Adipocyte (in vitro differentiated cells): ENCODE results near the gene CDH6.
"Not testable (repeated sequence)": the region's sequence is repeated elsewhere in the genome, so short reads cannot be mapped to it uniquely, and the experiment has no call there.

Experiments
- DNase-seq: peaks from one replicate; pipeline ENCODE4 v3.0.0-alpha.2; 2015; ENCODE audit warnings: low read depth
- H3K27me3 ChIP-seq: replicated peaks from 2 replicates; pipeline ENCODE4 v1.7.0; 2013; ENCODE audit warnings: mild to moderate bottlenecking, low read length, moderate library complexity; ENCODE audit not compliant: control insufficient read depth, insufficient read depth
- H3K36me3 ChIP-seq: 2 replicates; pipeline ENCODE4 v1.7.0; 2013; ENCODE audit warnings: low read length, mild to moderate bottlenecking, moderate library complexity; ENCODE audit not compliant: control insufficient read depth, insufficient read depth, severe bottlenecking
- H3K4me1 ChIP-seq: 2 replicates; pipeline ENCODE4 v1.7.0; 2013; ENCODE audit warnings: mild to moderate bottlenecking, low read length, moderate library complexity; ENCODE audit not compliant: control insufficient read depth, insufficient read depth
- H3K4me3 ChIP-seq: 2 replicates; pipeline ENCODE4 v1.7.0; 2013; ENCODE audit warnings: mild to moderate bottlenecking, low read length, moderate library complexity
- H3K9ac ChIP-seq: 2 replicates; pipeline ENCODE4 v1.7.0; 2013; ENCODE audit warnings: mild to moderate bottlenecking, low read length, moderate library complexity
- H3K9me3 ChIP-seq: 2 replicates; pipeline ENCODE4 v1.7.0; 2013; ENCODE audit warnings: mild to moderate bottlenecking, low read length, moderate library complexity; ENCODE audit not compliant: control insufficient read depth

Gene CDH6

GRCh38 chr5:31359839-31360238, 166.4 kb downstream of the CDH6 start:
- no peaks in the 10 kb centered on the region for H3K9me3 ChIP-seq
- H3K36me3 ChIP-seq: no peaks in the 10 kb centered on the region
- no peak overlapping the region for H3K9ac ChIP-seq
- DNase-seq: no peak
- H3K27me3 ChIP-seq: no peaks in the 10 kb centered on the region
- H3K4me1 ChIP-seq: peaks cover 37% of the 10 kb centered on the region
- H3K4me3 ChIP-seq: no peak overlapping the region

DNA sequence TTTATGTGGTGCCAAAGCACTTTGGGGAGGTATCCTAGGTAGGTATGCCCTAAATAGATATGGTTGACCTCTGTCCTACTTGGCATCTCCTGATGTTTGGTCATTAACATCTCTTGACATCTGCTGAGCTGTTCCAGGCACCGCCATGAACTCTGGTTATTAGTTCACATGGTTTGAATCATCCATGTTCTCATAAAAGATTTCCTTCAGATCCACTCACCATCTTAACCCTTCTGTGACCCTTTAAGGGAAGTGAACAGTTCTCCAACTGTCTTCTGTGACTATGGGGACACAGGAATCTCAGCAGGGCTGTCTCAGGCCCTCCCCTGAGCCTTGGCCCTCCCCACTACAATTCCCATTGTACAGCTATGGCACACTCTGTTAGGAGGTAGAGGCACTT, 167.7 kb downstream of the CDH6 start:
- no peaks in the 10 kb centered on the region for H3K9me3 ChIP-seq
- H3K36me3 ChIP-seq: no peaks in the 10 kb centered on the region
- no peaks in the 10 kb centered on the region for H3K27me3 ChIP-seq
- no peak overlapping the region for H3K9ac ChIP-seq
- DNase-seq: peak; percentile 30
- H3K4me3 ChIP-seq: no peak overlapping the region
- H3K4me1 ChIP-seq: peaks cover 45% of the 10 kb centered on the region

DNA sequence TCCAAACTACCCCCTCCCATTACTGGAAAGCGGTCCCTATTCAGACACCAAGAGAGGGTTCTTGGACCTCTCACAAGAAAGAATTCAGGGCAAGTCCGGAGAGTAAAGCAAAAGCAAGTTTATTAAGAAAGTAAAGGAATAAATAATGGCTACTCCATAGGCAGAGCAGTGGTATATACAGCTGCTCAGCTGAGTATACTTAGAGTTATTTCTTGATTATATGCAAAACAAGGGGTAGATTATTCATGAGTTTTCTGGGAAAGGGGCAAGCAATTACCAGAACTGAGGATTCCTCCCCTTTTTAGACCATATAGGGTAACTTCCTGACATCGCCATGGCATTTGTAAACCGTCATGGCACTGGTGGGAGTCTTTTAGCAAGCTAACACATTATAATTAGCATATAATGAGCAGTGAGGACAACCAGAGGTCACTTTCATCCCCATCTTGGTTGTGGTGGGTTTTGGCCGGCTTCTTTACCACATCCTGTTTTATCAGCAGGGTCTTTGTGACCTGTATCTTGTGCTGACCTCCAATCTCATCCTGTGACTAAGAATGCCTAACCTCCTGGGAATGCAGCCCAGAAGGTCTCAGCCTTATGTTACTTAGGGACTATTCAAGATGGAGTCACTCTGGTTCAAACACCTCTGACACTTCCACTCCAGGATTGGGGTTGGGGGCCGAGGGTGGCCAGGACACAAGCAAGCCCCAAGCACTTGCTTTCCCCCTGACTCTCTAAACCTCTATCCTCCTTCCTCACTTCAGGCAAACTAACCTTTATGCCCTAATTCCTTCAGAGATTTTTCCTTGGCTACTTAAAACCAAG, 168.4 kb downstream of the CDH6 start:
- H3K4me1 ChIP-seq: peaks cover 52% of the 10 kb centered on the region
- H3K27me3 ChIP-seq, H3K36me3 ChIP-seq, DNase-seq, H3K9me3 ChIP-seq, H3K4me3 ChIP-seq, H3K9ac ChIP-seq: not testable (repeated sequence)

- Histone ChIP-seq H3K9ac (peak overlapping the region; percentile 5), H3K27me3 (no peaks in the 10 kb centered on the region), H3K4me3 (no peak overlapping the region), H3K36me3 (no peaks in the 10 kb centered on the region), H3K9me3 (no peaks in the 10 kb centered on the region), H3K4me1 (peaks cover 58% of the 10 kb centered on the region)
- DNase-seq: peak; percentile 52
Observed at GRCh38 chr5:31362529-31362900, 169.0 kb downstream of the CDH6 start.

GRCh38 chr5:31362931-31363568, 169.6 kb downstream of the CDH6 start:
- peak; percentile 22 for DNase-seq
- peak overlapping the region; percentile 26 for H3K4me3 ChIP-seq
- peak overlapping the region; percentile 5 for H3K9ac ChIP-seq
- no peaks in the 10 kb centered on the region for H3K27me3 ChIP-seq
- H3K36me3 ChIP-seq: no peaks in the 10 kb centered on the region
- H3K4me1 ChIP-seq: peaks cover 60% of the 10 kb centered on the region
- no peaks in the 10 kb centered on the region for H3K9me3 ChIP-seq

GRCh38 chr5:31364881-31365636, 171.6 kb downstream of the CDH6 start:
- Histone ChIP-seq H3K27me3 (no peaks in the 10 kb centered on the region), H3K4me3 (peak overlapping the region; percentile 22), H3K36me3 (no peaks in the 10 kb centered on the region), H3K4me1 (peaks cover 60% of the 10 kb centered on the region), H3K9ac (no peak overlapping the region), H3K9me3 (no peaks in the 10 kb centered on the region)
- peak; percentile 78 for DNase-seq

- no peak overlapping the region for H3K4me3 ChIP-seq
- DNase-seq: no peak
- H3K9ac ChIP-seq: no peak overlapping the region
- H3K27me3 ChIP-seq: no peaks in the 10 kb centered on the region
- no peaks in the 10 kb centered on the region for H3K9me3 ChIP-seq
- H3K36me3 ChIP-seq: no peaks in the 10 kb centered on the region
- peaks cover 60% of the 10 kb centered on the region for H3K4me1 ChIP-seq
Observed at GRCh38 chr5:31365776-31366175, 172.3 kb downstream of the CDH6 start.

DNA sequence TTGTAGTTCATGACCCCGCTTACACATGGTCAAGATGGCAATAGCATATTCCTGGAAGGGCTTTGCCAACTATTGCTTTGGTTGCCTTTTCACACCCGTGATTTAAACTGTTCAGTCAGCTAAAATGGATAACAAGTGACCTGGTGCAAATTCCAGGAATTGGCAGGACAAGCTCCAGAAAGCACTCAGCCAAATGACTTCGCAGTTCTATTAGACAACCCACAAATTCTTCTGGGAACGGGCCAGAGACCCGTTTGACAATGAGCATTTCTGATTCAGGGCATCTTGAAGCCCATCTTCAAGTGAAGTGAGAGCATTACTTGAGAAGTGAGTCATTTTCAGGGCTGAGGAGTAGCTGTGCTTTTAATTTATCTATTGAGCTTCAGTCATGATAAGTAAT, 173.5 kb downstream of the CDH6 start:
- Histone ChIP-seq H3K4me3 (no peak overlapping the region), H3K9ac (no peak overlapping the region), H3K4me1 (peaks cover 50% of the 10 kb centered on the region), H3K9me3 (no peaks in the 10 kb centered on the region), H3K27me3 (no peaks in the 10 kb centered on the region), H3K36me3 (no peaks in the 10 kb centered on the region)
- DNase-seq: peak; percentile 12

DNA sequence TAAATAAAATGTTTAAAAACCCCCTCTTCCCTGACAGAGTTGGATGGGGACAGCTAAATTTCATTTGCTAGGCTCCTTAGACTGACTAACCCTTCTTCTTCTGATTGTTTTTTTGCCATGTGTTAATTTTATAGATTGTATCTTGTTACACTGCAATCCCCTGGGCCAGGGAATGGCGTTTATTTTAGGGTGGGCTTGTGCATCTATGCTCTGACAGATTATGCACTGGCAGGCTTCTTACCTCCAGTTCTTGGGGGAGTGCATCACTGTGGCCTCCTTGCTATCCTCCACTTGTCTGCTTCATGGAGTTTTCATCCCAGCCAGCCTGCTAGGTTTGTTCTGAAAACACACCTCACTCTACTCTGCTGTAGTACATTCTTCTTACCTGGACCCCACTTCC, 178.6 kb downstream of the CDH6 start:
- no peaks in the 10 kb centered on the region for H3K36me3 ChIP-seq
- peaks cover 6% of the 10 kb centered on the region for H3K4me1 ChIP-seq
- H3K9ac ChIP-seq: no peak overlapping the region
- no peaks in the 10 kb centered on the region for H3K9me3 ChIP-seq
- H3K27me3 ChIP-seq: peaks cover 5% of the 10 kb centered on the region
- no peak overlapping the region for H3K4me3 ChIP-seq
- no peak for DNase-seq

DNA sequence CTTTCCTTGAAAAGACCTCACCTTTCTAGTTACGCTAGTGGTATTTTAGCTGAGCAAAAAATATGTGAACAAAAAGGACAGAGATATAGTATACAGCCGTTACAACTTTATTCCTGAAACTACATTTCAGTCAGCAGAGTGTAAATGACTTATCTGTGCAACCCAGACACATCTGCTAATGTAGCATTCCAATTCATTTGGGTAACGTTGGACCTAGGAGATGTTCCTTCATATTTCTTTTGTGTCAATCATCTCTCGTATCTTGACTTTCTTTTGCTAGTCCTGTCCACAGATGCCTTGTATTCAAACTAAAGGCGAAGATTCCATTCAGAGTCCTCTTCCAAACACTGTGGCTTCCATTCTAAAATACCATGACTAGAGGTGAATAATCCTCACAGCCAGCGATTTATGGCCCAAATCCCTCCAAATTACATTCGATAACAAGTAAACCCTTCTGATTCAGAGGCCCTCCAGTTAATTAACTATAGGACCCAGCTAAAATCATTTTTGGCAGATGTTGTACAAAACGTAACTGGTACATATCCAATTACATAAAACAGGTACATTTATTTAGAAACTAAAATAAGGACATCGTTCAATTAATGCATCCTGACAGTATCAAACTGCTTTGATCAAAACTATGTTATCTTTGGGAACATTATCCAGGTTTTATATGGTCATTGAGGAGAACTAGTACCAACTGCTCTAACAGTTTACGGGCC, 182.7 kb downstream of the CDH6 start:
- no peaks in the 10 kb centered on the region for H3K9me3 ChIP-seq
- no peaks in the 10 kb centered on the region for H3K36me3 ChIP-seq
- H3K4me1 ChIP-seq: peaks cover 5% of the 10 kb centered on the region
- peaks cover 5% of the 10 kb centered on the region for H3K27me3 ChIP-seq
- H3K9ac ChIP-seq: no peak overlapping the region
- H3K4me3 ChIP-seq: no peak overlapping the region
- no peak for DNase-seq
